ENCODE measurements around the gene ANKAR. TPM values are rescaled to one million over a fixed set of nuclear protein-coding genes. Genes with fewer than 3 reads are reported as not detected.

ANKAR gene
- total RNA-seq, 1 experiment from 2014 or later: 2.0 TPM

- H3K14ac ChIP-seq (ENCODE audit: insufficient read depth, low read length): no peak overlapping the region
- no peak overlapping the region for H4K5ac ChIP-seq (ENCODE audit: insufficient read length, low read depth, low read length)
- H3K9me3 ChIP-seq (ENCODE audit: control insufficient read depth, low read depth, low read length): no peaks in the 10 kb centered on the region
- H3K23ac ChIP-seq (ENCODE audit: insufficient read length, low read depth, low read length): no peak overlapping the region
- no peaks in the 10 kb centered on the region; the same call in 1 of the 2 replicates for H3K4me1 ChIP-seq (ENCODE audit: insufficient read depth, low read length)
- no peak for DNase-seq
- Mint-ChIP-seq H3K9me3 (peaks cover 4% of the 10 kb centered on the region in 2 experiments; a peak in 3 of 5 replicates), H3K36me3 (ENCODE audit: insufficient read depth in 1 of 3, low read depth in 3 of 3) (peaks cover 0 to 5% (median 4%) of the 10 kb centered on the region in 3 experiments; a peak in 5 of 7 replicates), H3K4me1 (peaks cover 0 to 7% of the 10 kb centered on the region in 2 experiments; a peak in 3 of 4 replicates), H3K27me3 (ENCODE audit: low read depth) (no peaks in the 10 kb centered on the region; the same call in 1 of the 2 replicates), H3K4me3 (no peak overlapping the region), H3K27ac (no peak overlapping the region; a peak in 1 of 7 replicates)
- H2BK12ac ChIP-seq (ENCODE audit: insufficient read length, low read depth, low read length): no peak overlapping the region
- H3K9ac ChIP-seq (ENCODE audit: extremely low read depth, insufficient read length, low read length): no peak overlapping the region
- no CpG with 5 or more reads among the region's 1 CpG for WGBS (ENCODE audit: extremely low coverage, insufficient read length, low lambda C conversion rate)
- no peak overlapping the region for H3K18ac ChIP-seq (ENCODE audit: insufficient read length, low read depth, low read length)
- no peak overlapping the region for H3K4ac ChIP-seq (ENCODE audit: low read depth, low read length)
- no peaks in the 10 kb centered on the region for H3K79me1 ChIP-seq (ENCODE audit: insufficient read depth, low read depth, low read length, poor library complexity, severe bottlenecking)
- H2BK15ac ChIP-seq (ENCODE audit: low read depth, low read length): no peak overlapping the region
- H2BK5ac ChIP-seq (ENCODE audit: insufficient read length, low read length): no peak overlapping the region
- H2BK20ac ChIP-seq (ENCODE audit: low read depth, low read length, poor library complexity, severe bottlenecking): no peak overlapping the region
- no peak overlapping the region for H3T11ph ChIP-seq (ENCODE audit: low read length)
- no peak overlapping the region for H2AK5ac ChIP-seq (ENCODE audit: insufficient read length, low read length)
- no peak overlapping the region for H4K8ac ChIP-seq (replicated peaks; ENCODE audit: insufficient read length, low read depth, low read length)
- no peaks in the 10 kb centered on the region for H3K27me3 ChIP-seq (ENCODE audit: insufficient read depth, low read length)
- no peak for TF ChIP-seq CTCF (conservative IDR thresholded peaks at IDR 0.05)
- no peaks in the 10 kb centered on the region for H3K23me2 ChIP-seq (ENCODE audit: insufficient read length, low read depth, low read length, poor library complexity, severe bottlenecking)
- H4K91ac ChIP-seq (ENCODE audit: insufficient read length, low read depth, low read length): no peak overlapping the region
- H2AFZ ChIP-seq (ENCODE audit: low read length): no peak overlapping the region
- H3K79me2 ChIP-seq (ENCODE audit: insufficient read depth, low read length): no peaks in the 10 kb centered on the region
- H3K27ac ChIP-seq (ENCODE audit: insufficient read length, low read depth, low read length): no peak overlapping the region
- no peak overlapping the region for H3K4me2 ChIP-seq (ENCODE audit: insufficient read depth, insufficient read length, low read length)
- no peaks in the 10 kb centered on the region for H4K20me1 ChIP-seq (ENCODE audit: control insufficient read depth, insufficient read depth, insufficient read length)
- H3K56ac ChIP-seq (ENCODE audit: insufficient read length, low read depth, low read length): no peak overlapping the region
- H2BK120ac ChIP-seq (ENCODE audit: low read depth, low read length, poor library complexity, severe bottlenecking): no peak overlapping the region
These were observed 8.9 kb downstream of the ANKAR start for GRCh38 chr2:189683348-189683747.
